Stimulated activated CD8-positive, alpha-beta memory T cell treated with anti-CD3 and anti-CD28 coated beads, Interleukin-7, amount 100 ng/mL, for 1 hour (primary cell): Measurements from ENCODE around the gene DBH.

ENCODE experiments used
- DNase-seq, 2 donors: peaks; one replicate each; pipeline ENCODE4 v3.0.0-alpha.2; 2020; ENCODE audit warnings: low read depth in 2 of 2

Gene DBH

GRCh38 chr9:133635533-133636531 lies at the start of gene DBH:
DBH (plus strand) TSS chr9:133636363; CDS start chr9:133636372, 9 bp downstream.
- no peak for DNase-seq

- no peak for DNase-seq
Observed at GRCh38 chr9:133587051-133587450, 49.1 kb upstream of the DBH start.

DNA sequence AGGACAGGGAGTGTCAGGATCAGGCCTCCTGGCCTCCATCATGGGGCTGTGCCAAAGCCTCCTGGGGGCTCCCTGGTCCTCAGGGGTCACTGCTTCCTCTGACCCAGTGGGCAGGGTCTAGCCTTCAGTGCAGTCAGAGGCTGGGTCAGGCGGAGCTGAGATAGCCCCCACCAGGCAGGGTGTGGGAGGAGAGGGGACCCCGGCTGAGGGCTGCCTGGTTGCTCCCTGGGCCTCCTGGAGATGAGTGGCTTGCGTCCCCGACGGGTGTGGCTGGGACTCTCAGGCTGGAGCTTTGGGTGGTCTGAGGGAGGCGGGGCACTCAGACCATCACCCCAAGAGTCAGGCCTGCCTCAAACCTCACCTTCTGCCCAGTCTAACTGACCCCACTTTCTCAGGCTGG lies 48.7 kb upstream of the DBH start:
- no peak for DNase-seq

DNA sequence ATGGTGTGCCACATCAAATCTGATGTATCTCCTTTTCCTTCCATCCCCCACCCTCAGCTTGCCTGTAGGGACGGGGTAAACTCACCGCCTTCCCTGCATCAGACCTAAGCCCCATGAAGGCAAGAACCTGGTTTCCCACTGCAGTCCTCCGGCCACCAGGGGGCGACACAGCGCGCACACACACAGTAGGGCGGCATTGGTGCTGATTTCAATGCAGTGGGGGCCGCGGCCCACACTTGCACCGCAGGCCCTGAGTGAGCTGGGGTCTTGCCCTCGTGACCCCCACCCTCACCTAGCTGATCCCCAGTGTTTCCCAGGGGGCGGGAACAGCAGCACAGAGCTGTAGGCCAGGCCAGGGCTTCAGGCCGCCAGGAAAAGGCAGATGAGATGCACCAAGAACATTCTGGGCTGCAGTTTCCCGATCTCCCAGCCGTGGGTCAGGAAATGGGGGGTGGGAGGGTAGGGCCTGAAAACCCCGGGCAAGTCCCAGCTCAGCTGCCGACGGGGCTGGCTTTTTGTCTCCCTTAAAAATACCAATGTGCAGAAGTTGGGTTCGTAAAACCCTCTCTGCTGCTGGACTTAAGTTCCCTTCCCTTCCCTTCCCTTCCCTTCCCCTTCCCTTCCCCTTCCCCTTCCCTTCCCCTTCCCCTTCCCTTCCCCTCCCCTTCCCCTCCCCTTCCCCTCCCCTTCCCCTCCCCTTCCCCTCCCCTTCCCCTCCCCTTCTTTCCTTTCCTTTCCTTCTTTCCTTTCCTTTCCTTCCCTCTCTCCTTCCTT lies 46.5 kb upstream of the DBH start:
- DNase-seq = peak in 1 of 2 donors; percentile 6

- DNase-seq = no peak
Observed at GRCh38 chr9:133590231-133590855, 45.8 kb upstream of the DBH start.

- DNase-seq = no peak
Observed at GRCh38 chr9:133591116-133591910, 44.9 kb upstream of the DBH start.

- no peak for DNase-seq
Observed at GRCh38 chr9:133591985-133592384, 44.2 kb upstream of the DBH start.

DNA sequence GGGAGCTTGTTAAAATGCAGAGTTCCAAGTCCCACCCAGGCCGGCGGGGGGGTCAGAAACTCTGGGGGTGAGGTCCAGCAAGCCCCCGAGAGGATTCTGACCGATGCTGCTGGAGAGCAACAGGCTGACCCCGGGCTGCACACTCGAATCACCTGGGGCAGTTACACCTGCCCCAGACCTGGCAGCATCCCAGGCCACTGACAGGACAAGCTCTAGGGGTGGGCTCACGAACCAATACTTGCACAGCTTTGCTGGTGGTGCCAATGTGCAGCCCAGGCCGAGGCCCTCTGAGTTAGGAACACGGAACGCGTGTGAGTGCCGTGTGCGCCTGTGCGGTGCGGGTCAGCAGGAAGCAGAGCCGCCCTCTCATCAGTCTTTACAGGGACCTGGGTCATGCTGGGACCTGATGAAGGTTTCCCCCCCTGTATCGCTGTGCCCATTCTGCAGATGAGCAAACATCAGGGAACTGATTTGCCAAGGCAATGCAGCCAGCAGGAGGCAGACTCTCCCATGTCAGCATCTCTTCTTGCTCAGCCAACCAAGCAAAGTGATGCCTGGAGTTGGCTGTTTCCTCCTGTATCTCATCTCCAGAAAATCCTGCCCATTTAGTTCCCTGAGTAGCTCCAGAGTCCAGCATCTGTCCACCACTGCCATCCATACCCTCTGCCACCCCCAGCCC lies 43.3 kb upstream of the DBH start:
- no peak for DNase-seq

- no peak for DNase-seq
Observed at GRCh38 chr9:133593587-133594253, 42.4 kb upstream of the DBH start.

GRCh38 chr9:133594310-133594709 lies 41.9 kb upstream of the DBH start:
- no peak for DNase-seq

- DNase-seq = no peak
Observed at GRCh38 chr9:133595910-133596309, 40.3 kb upstream of the DBH start.

GRCh38 chr9:133597316-133597957 lies 38.7 kb upstream of the DBH start:
- no peak for DNase-seq

GRCh38 chr9:133598978-133599377 lies 37.2 kb upstream of the DBH start:
- DNase-seq = no peak

- DNase-seq = no peak
Observed at GRCh38 chr9:133599470-133600173, 36.5 kb upstream of the DBH start.

DNA sequence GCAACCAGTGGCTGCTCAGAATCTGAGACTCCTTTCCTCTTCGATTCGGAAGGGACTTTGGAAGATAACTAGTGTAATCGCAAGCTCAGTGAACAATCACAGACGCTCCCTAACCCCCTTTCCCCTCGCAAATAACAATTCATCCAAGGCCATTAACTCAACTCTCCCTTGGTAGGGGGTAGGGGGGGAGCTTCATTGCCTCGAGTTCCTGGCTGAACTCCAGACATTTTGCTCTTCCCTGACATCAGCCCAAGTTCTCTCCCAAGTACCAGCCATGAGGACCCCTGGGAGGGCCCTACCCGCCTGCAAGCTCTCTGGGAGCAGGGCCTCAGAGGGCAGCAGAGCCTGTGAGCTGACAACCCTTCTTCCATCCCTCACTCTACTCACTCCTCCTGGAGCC lies 35.4 kb upstream of the DBH start:
- DNase-seq = no peak

DNA sequence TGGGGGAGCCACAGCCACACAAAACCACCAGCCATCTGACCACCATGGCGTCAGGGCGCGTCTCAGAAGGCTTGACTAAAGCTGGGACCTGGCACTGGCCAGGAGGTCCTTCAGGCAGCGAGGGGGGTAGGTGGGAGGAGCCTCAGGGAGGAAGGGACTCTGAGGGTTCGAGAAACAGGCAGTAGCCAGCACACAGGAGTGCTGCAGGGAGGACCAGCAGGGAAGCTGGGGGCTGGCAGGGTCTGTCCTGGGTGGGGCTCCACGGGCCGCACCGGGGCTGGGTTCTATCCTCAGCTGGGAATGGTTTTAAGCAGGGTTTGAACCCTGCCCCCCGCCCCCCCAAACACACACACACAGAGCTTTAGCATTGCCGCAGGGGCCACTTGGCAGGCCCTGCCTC lies 34.4 kb upstream of the DBH start:
- no peak for DNase-seq

DNA sequence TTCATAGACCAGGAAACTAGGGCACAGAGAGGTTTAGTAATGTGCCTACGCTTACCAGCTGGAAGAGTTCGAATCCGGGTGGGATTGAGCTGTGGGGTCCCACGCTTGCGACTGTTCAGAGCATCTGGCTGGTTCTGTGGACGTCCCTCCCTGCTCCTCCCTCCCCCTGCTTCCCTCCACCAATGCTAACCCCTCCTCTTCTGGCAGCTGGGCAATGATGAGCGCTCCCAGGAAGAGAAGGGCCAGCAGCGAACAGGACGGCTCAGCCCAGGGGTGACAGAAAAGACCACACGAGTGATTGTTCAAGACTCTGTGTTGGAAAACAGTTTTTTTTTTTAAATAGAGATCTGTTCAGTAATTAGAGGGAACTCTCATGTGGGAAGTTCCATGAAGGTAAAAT lies 33.9 kb upstream of the DBH start:
- no peak for DNase-seq

GRCh38 chr9:133603135-133603927 lies 32.8 kb upstream of the DBH start:
- no peak for DNase-seq
